HG03196 (cell line): ENCODE results near the gene KRTAP4-5.
"Not testable (repeated sequence)": the region's sequence is repeated elsewhere in the genome, so short reads cannot be mapped to it uniquely, and the experiment has no call there.

ENCODE experiments used
- ATAC-seq: cut with Tn5 transposase; IDR thresholded peaks from one replicate; pipeline ENCODE4 v1.9.1; 2021; ENCODE audit not compliant: unreplicated experiment

KRTAP4-5 gene

GRCh38 chr17:41149652-41149985, at the start of gene KRTAP4-5:
Gene KRTAP4-5 (minus strand): TSS chr17:41149825. CDS start chr17:41149767, 58 bp downstream.
- no peak for ATAC-seq

- no peak for ATAC-seq
Observed at GRCh38 chr17:41196068-41196467, 46.4 kb upstream of the KRTAP4-5 start.

GRCh38 chr17:41190328-41190727, 40.7 kb upstream of the KRTAP4-5 start:
- ATAC-seq: no peak

GRCh38 chr17:41189837-41190318, 40.3 kb upstream of the KRTAP4-5 start, which contains the start of gene KRTAP9-1:
Gene KRTAP9-1 (plus strand): TSS chr17:41189887. CDS start chr17:41189887, 0 bp downstream.
- ATAC-seq: not testable (repeated sequence)

GRCh38 chr17:41186872-41187271, 37.2 kb upstream of the KRTAP4-5 start:
- no peak for ATAC-seq

- ATAC-seq: no peak
Observed at GRCh38 chr17:41185001-41185400, 35.4 kb upstream of the KRTAP4-5 start.

- ATAC-seq: no peak
Observed at GRCh38 chr17:41184480-41184961, 34.9 kb upstream of the KRTAP4-5 start, which contains the start of gene KRTAP4-1. Gene KRTAP4-1 (minus strand): TSS chr17:41184911. CDS start chr17:41184854, 57 bp downstream.

GRCh38 chr17:41178843-41179616, 29.4 kb upstream of the KRTAP4-5 start:
- no peak for ATAC-seq

GRCh38 chr17:41178341-41178740, 28.7 kb upstream of the KRTAP4-5 start:
- no peak for ATAC-seq

- no peak for ATAC-seq
Observed at GRCh38 chr17:41177727-41178271, 28.2 kb upstream of the KRTAP4-5 start, which contains the start of gene KRTAP4-2. Gene KRTAP4-2 (minus strand): TSS chr17:41178221. CDS start chr17:41178164, 57 bp downstream.

- ATAC-seq: no peak
Observed at GRCh38 chr17:41176744-41177387, 27.2 kb upstream of the KRTAP4-5 start.

- no peak for ATAC-seq
Observed at GRCh38 chr17:41171886-41172285, 22.3 kb upstream of the KRTAP4-5 start.

GRCh38 chr17:41168121-41168520, 18.5 kb upstream of the KRTAP4-5 start, which contains the start of gene KRTAP4-3:
Gene KRTAP4-3 (minus strand): TSS chr17:41168221. CDS start chr17:41168172, 49 bp downstream.
- no peak for ATAC-seq

- no peak for ATAC-seq
Observed at GRCh38 chr17:41167561-41167960, 17.9 kb upstream of the KRTAP4-5 start.

GRCh38 chr17:41163828-41164227, 14.2 kb upstream of the KRTAP4-5 start:
- ATAC-seq: no peak

GRCh38 chr17:41160648-41161047, 11.0 kb upstream of the KRTAP4-5 start, which contains the start of gene KRTAP4-4:
Gene KRTAP4-4 (minus strand): TSS chr17:41160748. CDS start chr17:41160691, 57 bp downstream.
- no peak for ATAC-seq

- ATAC-seq: not testable (repeated sequence)
Observed at GRCh38 chr17:41160190-41160589, 10.6 kb upstream of the KRTAP4-5 start.

- no peak for ATAC-seq
Observed at GRCh38 chr17:41153856-41154255, 4.2 kb upstream of the KRTAP4-5 start.

- no peak for ATAC-seq
Observed at GRCh38 chr17:41151525-41151924, 1.9 kb upstream of the KRTAP4-5 start.

GRCh38 chr17:41150026-41150425, 401 bp upstream of the KRTAP4-5 start:
- ATAC-seq: no peak

GRCh38 chr17:41148971-41149651, 514 bp downstream of the KRTAP4-5 start:
- ATAC-seq: not testable (repeated sequence)
